DND-41 (cell line): ENCODE measurements around the gene AKNA.

Experiments
- EZH2 ChIP-seq: IDR thresholded peaks from 3 replicates; pipeline ENCODE4 v1.6.1; 2012; ENCODE audit warnings: borderline replicate concordance, low read depth, mild to moderate bottlenecking, moderate library complexity, low read length, inconsistent platforms; ENCODE audit not compliant: severe bottlenecking
- TF ChIP-seq, protein P1 (sequence below): IDR thresholded peaks from 2 replicates; pipeline ENCODE4 v1.5.1; 2012; ENCODE audit warnings: borderline replicate concordance, low read length, moderate library complexity, mild to moderate bottlenecking; ENCODE audit not compliant: poor library complexity, severe bottlenecking; ENCODE audit errors: extremely low read depth

DNA sequence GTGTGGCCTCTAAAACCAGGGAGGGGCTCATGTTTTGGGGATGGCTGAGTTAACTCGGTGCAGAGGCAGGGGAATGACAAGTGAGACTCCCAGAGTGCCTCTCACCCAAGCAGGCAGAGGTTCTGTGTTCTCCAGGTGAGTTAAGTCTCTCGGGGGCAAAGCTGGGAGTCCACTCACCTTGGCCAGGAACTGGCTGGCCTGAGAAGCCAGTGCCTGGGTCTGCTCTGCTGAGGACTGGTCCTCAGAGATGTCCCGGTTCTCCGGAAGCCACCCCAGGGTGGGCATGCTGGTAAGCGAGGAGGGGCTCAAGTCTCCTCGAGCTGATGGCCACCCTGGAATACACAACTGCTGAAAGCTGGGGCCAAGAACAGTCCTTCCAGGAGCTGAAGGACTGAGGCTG, 20.4 kb downstream of the AKNA start:
- TF ChIP-seq, protein P1, sequence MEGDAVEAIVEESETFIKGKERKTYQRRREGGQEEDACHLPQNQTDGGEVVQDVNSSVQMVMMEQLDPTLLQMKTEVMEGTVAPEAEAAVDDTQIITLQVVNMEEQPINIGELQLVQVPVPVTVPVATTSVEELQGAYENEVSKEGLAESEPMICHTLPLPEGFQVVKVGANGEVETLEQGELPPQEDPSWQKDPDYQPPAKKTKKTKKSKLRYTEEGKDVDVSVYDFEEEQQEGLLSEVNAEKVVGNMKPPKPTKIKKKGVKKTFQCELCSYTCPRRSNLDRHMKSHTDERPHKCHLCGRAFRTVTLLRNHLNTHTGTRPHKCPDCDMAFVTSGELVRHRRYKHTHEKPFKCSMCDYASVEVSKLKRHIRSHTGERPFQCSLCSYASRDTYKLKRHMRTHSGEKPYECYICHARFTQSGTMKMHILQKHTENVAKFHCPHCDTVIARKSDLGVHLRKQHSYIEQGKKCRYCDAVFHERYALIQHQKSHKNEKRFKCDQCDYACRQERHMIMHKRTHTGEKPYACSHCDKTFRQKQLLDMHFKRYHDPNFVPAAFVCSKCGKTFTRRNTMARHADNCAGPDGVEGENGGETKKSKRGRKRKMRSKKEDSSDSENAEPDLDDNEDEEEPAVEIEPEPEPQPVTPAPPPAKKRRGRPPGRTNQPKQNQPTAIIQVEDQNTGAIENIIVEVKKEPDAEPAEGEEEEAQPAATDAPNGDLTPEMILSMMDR = no peak
- no peak for TF ChIP-seq EZH2
